ENCODE measurements around the gene S100A12.

The S100A12 gene

GRCh38 chr1:153389401-153389800 lies 14.0 kb upstream of the S100A12 start:
- TF ChIP-seq, protein P1, sequence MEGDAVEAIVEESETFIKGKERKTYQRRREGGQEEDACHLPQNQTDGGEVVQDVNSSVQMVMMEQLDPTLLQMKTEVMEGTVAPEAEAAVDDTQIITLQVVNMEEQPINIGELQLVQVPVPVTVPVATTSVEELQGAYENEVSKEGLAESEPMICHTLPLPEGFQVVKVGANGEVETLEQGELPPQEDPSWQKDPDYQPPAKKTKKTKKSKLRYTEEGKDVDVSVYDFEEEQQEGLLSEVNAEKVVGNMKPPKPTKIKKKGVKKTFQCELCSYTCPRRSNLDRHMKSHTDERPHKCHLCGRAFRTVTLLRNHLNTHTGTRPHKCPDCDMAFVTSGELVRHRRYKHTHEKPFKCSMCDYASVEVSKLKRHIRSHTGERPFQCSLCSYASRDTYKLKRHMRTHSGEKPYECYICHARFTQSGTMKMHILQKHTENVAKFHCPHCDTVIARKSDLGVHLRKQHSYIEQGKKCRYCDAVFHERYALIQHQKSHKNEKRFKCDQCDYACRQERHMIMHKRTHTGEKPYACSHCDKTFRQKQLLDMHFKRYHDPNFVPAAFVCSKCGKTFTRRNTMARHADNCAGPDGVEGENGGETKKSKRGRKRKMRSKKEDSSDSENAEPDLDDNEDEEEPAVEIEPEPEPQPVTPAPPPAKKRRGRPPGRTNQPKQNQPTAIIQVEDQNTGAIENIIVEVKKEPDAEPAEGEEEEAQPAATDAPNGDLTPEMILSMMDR (IDR thresholded peaks at IDR 0.05; ENCODE audit: extremely low read depth, insufficient read depth, missing control alignments) = no peak
- no peak for DNase-seq (ENCODE audit: low spot score)
- in situ Hi-C loops (cut with MboI; ENCODE audit: low pct_unique_long_range_greater_than_20kb, low sequenced_read_pairs, unreplicated experiment) = no loop called here

DNA sequence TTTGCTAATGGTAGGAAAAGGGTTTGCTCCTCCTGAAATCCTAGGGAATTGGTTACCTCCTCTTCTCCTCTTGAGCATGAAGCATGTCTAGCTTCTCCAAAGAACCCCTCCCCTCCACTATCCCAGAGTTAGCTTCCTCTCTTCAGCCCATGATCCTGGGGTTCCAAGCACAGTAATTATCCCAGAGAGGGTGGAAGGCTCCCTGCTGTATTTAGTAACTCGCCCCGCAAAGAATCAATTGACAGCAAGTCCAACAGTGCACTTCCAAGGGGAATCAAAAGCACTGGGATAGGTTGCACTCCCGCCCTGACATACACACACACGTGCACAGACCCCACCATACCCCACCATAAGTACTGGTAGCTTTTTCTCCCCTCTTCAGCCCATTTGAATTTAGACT lies 12.4 kb upstream of the S100A12 start:
- in situ Hi-C loops (cut with MboI; ENCODE audit: low pct_unique_long_range_greater_than_20kb, low sequenced_read_pairs, unreplicated experiment) = no loop called here
- DNase-seq (ENCODE audit: low spot score) = no peak
- TF ChIP-seq, protein P1 (IDR thresholded peaks at IDR 0.05; ENCODE audit: extremely low read depth, insufficient read depth, missing control alignments) = no peak

DNA sequence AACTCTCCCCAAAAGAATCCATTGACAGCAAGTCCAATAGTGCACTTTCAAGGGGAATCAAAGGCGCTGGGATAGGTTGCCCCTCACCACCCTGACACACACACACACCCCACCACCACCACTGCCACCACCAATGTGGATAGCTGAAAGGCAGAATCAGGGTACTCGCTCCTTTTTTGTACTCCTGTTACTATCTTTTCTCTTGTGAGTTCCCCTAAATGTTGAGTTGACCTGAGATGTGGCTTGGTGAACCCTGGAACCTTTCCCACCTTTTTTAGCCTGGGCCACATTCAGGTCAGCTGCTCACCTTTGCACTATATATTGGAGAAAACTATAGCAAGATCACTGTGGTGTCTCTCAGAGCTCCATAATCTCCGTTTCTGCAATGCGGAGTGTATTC lies 11.6 kb upstream of the S100A12 start:
- TF ChIP-seq, protein P1 (IDR thresholded peaks at IDR 0.05; ENCODE audit: extremely low read depth, insufficient read depth, missing control alignments) = no peak
- no peak for DNase-seq (ENCODE audit: low spot score)

GRCh38 chr1:153386500-153386901 lies 11.1 kb upstream of the S100A12 start:
- TF ChIP-seq, protein P1 (IDR thresholded peaks at IDR 0.05; ENCODE audit: extremely low read depth, insufficient read depth, missing control alignments) = no peak
- in situ Hi-C loops (cut with MboI; ENCODE audit: low pct_unique_long_range_greater_than_20kb, low sequenced_read_pairs, unreplicated experiment) = no loop called here
- DNase-seq (ENCODE audit: low spot score) = no peak

More for the DNA sequence above, 11.6 kb upstream of the S100A12 start:
- in situ Hi-C loops (cut with MboI; ENCODE audit: low pct_unique_long_range_greater_than_20kb, low sequenced_read_pairs, unreplicated experiment) = no loop called here

DNA sequence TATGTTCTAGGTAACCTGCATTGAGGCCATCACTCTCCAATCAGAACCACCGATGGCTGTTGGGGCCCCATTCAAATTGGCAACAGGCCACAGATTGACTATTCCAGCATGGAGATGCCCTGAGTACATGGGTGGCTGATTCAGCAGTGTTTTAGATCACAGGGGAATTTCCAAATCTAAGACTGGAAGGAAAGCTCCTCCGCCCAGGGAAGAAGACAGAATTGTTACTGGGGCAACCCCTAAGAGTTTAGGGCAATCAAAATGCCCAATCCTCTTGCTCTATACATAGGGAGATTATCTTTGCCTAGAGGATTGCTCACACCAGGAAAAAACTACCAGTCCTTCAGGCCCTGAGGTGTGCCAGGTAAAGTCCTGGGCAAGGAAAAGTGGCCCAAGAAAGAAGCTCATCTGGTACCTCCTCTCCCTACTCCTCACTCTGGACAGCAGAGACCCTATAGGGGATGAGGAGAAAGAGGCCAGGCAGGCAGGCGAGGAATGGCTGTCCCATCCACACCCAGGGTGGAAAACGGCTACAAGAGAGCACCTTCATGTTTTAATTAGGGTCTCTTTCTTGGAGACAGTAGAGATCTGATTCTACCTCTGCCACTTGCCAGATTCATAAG lies 9.6 kb upstream of the S100A12 start:
- TF ChIP-seq, protein P1 (IDR thresholded peaks at IDR 0.05; ENCODE audit: extremely low read depth, insufficient read depth, missing control alignments) = no peak
- no peak for DNase-seq (ENCODE audit: low spot score)
- in situ Hi-C loops (cut with MboI; ENCODE audit: low pct_unique_long_range_greater_than_20kb, low sequenced_read_pairs, unreplicated experiment) = no loop called here

DNA sequence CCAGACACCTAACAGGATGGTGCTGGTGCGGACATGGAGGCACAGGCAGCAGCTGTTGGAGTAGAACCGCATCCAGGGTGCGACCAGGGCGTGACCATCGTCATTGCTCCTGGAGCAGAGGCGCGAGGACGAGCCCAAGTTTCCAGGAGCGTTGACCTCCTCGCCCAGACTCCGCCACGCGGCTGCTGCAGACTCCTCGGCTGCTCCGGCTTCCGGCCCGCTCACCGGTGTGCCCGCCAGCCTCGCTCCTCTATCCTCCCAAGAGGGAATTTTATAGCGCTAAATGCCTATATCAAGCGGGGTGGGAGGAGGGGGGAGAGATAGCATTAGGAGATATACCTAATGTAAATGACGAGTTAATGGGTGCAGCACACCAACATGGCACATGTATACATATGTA lies 5.3 kb upstream of the S100A12 start:
- TF ChIP-seq, protein P1 (IDR thresholded peaks at IDR 0.05; ENCODE audit: extremely low read depth, insufficient read depth, missing control alignments) = no peak
- in situ Hi-C loops (cut with MboI; ENCODE audit: low pct_unique_long_range_greater_than_20kb, low sequenced_read_pairs, unreplicated experiment) = no loop called here

More for the DNA sequence above, 5.3 kb upstream of the S100A12 start:
- no peak for DNase-seq (ENCODE audit: low spot score)

All from GM13977 (cell line).